ENCODE data around the gene SRGAP1.

SRGAP1 gene

GRCh38 chr12:63814146-63814772 lies 30.2 kb upstream of the SRGAP1 start:
- no peak overlapping the region for H3K4me3 Mint-ChIP-seq
- H3K27me3 Mint-ChIP-seq (ENCODE audit: low read depth, poor library complexity), result peaks cover 4% of the 10 kb centered on the region
- H3K27ac Mint-ChIP-seq, result no peak overlapping the region
- H3K9me3 Mint-ChIP-seq, result peaks cover 8% of the 10 kb centered on the region
- no peak for DNase-seq
- H3K36me3 Mint-ChIP-seq (ENCODE audit: low read depth), result no peaks in the 10 kb centered on the region
- TF ChIP-seq CTCF (IDR thresholded peaks at IDR 0.05), result no peak
- H3K4me1 Mint-ChIP-seq, result no peaks in the 10 kb centered on the region

DNA sequence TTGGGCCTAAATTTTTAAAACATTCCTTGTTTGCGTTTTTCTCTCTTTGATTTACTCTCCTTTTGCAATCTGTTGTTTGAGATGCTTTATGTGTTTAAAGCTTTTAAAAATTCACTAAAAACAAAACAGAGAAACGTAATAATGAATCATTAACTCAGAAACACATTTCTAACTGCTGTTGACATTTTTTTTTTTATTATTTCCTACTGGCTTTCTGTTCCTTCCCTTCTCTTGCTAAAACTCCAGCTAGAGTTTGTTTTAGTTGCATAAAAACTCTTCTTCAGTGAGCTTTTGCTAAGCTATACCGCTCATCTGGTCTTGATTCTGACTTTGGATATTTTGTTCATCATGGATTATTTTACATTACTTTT lies 29.0 kb upstream of the SRGAP1 start:
- DNase-seq, result no peak
- H3K27me3 Mint-ChIP-seq (ENCODE audit: low read depth, poor library complexity), result peaks cover 4% of the 10 kb centered on the region

GRCh38 chr12:63816031-63816430 lies 28.5 kb upstream of the SRGAP1 start:
- H3K27ac Mint-ChIP-seq, result no peak overlapping the region
- H3K27me3 Mint-ChIP-seq (ENCODE audit: low read depth, poor library complexity), result peaks cover 4% of the 10 kb centered on the region
- no peaks in the 10 kb centered on the region for H3K36me3 Mint-ChIP-seq (ENCODE audit: low read depth)
- no peak for TF ChIP-seq CTCF (IDR thresholded peaks at IDR 0.05)
- no peaks in the 10 kb centered on the region for H3K4me1 Mint-ChIP-seq
- no peak overlapping the region for H3K4me3 Mint-ChIP-seq
- peaks cover 21% of the 10 kb centered on the region for H3K9me3 Mint-ChIP-seq
- no peak for DNase-seq

More for the DNA sequence above, 29.0 kb upstream of the SRGAP1 start:
- Mint-ChIP-seq H3K4me3 (no peak overlapping the region), H3K9me3 (peaks cover 19% of the 10 kb centered on the region), H3K36me3 (ENCODE audit: low read depth) (no peaks in the 10 kb centered on the region), H3K4me1 (no peaks in the 10 kb centered on the region), H3K27ac (no peak overlapping the region)
- no peak for TF ChIP-seq CTCF (IDR thresholded peaks at IDR 0.05)

DNA sequence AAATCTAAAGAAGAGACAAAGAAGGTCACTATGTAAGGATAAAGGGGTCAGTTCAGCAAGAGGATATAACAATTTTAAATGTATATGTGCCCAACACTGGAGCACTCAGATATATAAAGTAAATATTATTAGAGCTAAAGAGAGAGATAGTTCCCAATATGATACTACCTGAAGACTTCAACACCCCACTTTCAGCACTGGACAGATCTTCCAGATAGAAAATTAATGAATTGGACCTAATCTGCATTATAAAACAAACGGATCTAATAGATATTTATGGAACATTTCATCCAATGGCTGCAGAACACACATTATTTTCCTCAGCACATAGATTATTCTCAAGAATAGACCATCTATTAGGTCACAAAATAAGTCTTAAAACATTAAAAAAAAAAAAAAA lies 24.1 kb upstream of the SRGAP1 start:
- Mint-ChIP-seq H3K4me1 (no peaks in the 10 kb centered on the region), H3K27me3 (ENCODE audit: low read depth, poor library complexity) (peaks cover 7% of the 10 kb centered on the region), H3K4me3 (no peak overlapping the region), H3K27ac (no peak overlapping the region), H3K9me3 (peaks cover 30% of the 10 kb centered on the region), H3K36me3 (ENCODE audit: low read depth) (peaks cover 5% of the 10 kb centered on the region)
- no peak for DNase-seq
- no peak for TF ChIP-seq CTCF (IDR thresholded peaks at IDR 0.05)

- Mint-ChIP-seq H3K27me3 (ENCODE audit: low read depth, poor library complexity) (peaks cover 7% of the 10 kb centered on the region), H3K27ac (peak overlapping the region; percentile 58), H3K4me3 (no peak overlapping the region), H3K4me1 (no peaks in the 10 kb centered on the region), H3K36me3 (ENCODE audit: low read depth) (peaks cover 5% of the 10 kb centered on the region), H3K9me3 (peaks cover 30% of the 10 kb centered on the region)
- TF ChIP-seq CTCF (IDR thresholded peaks at IDR 0.05), result no peak
- no peak for DNase-seq
Observed at GRCh38 chr12:63821781-63822251, 22.7 kb upstream of the SRGAP1 start.

DNA sequence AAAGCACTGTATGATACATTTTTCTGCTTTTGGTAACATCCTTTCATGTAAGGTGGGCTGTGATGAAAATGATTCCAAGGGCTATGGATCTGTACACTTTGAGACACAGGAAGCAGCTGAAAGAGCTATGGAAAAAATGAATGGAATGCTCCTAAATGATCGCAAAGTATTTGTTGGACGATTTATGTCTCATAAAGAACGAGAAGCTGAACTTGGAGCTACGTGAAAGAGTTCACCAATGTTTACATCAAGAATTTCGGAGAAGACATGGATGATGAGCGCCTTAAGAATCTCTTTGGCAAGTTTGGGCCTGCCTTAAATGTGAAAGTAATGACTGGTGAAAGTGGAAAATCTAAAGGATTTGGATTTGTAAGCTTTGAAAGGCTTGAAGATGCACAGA lies 22.1 kb upstream of the SRGAP1 start:
- no peaks in the 10 kb centered on the region for H3K4me1 Mint-ChIP-seq

More for the DNA sequence above, 22.1 kb upstream of the SRGAP1 start:
- peaks cover 7% of the 10 kb centered on the region for H3K27me3 Mint-ChIP-seq (ENCODE audit: low read depth, poor library complexity)
- H3K9me3 Mint-ChIP-seq, result peaks cover 30% of the 10 kb centered on the region
- H3K4me3 Mint-ChIP-seq, result no peak overlapping the region
- no peak overlapping the region for H3K27ac Mint-ChIP-seq
- no peak for TF ChIP-seq CTCF (IDR thresholded peaks at IDR 0.05)
- DNase-seq, result no peak
- peaks cover 5% of the 10 kb centered on the region for H3K36me3 Mint-ChIP-seq (ENCODE audit: low read depth)
